HG03097 (cell line): Measurements from ENCODE around the gene WDR45B.

ENCODE experiments used
- ATAC-seq: cut with Tn5 transposase; IDR thresholded peaks from one replicate; pipeline ENCODE4 v1.9.1; 2021; ENCODE audit not compliant: unreplicated experiment, low FRiP score

WDR45B gene

GRCh38 chr17:82633343-82633742 lies 14.9 kb downstream of the WDR45B start:
- no peak for ATAC-seq

DNA sequence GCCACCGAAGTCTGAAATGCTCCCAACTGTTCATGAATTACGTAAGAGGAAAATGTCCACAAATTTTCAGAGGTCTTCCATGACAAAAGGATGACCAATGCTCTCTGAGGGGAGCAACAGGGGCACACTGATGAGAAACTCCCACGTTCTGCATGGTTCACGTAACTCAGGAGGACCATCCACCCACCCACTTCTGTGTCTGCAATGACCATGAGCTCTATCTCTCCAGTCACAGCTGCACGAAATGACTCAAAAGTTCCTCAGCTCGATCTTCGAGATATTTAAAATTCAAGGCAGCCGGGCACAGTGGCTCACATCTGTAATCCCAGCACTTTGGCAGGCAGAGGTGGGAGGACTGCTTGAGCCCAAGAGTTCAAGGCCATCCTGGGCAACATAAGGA lies 15.8 kb downstream of the WDR45B start:
- no peak for ATAC-seq

DNA sequence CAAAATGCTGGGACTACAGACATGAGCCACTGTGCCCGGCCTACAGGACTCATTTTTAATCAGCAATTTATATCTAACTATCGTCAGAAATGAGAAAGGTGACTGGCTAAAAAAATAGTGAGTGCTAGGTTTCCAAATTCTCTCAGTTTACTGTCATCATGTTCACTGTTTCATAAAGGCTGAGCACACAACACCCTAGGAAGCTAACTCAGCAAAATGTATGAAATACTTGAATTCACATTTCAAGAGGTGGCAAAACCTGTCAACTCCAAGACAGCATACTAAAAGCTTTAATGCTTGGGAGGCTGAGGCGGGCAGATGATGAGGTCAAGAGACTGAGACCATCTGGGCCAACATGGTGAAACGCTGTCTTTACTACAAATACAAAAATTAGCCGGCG lies 16.7 kb downstream of the WDR45B start:
- no peak for ATAC-seq

DNA sequence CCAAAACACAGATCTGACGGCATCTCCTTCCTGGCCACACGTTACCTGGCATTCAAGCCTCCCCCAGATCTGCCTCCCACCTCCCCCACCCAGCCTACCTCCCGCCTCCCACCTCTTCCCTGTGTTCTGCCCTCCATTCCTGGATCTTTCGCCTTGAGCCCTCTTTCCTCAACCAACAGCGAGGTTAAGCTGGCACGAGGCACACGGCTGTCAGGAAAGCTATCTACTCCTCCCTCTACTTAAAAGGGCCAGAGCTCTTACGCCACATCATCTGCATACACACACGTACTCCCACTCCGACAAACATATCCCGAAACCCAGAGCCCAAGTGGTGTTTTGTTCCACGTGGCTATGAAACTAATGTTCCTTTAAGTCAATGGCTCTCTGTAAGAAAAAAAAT lies 18.0 kb downstream of the WDR45B start:
- ATAC-seq, result no peak

- no peak for ATAC-seq
Measured at GRCh38 chr17:82629748-82630147, 18.5 kb downstream of the WDR45B start.

GRCh38 chr17:82627405-82627804 lies 20.8 kb downstream of the WDR45B start:
- ATAC-seq, result no peak

DNA sequence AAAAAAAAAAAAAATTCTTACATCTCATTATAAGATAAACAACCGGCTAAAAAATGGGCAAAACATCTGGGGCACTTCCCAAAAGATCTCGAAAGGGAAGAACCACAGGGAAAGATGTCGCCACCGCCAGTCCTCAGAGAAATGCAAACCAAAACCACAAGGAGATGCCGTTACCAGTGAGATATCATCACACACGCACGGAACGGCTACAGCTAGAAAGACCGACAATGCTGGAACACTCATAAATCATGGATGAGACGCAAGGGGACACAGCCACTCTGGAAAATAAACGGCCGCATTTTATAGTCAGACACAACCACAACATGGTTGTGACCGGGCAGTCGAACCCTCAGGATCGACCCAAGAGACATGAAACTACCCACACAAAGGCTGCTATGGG lies 24.5 kb downstream of the WDR45B start:
- no peak for ATAC-seq

- ATAC-seq, result no peak
Measured at GRCh38 chr17:82619641-82620040, 28.6 kb downstream of the WDR45B start.

DNA sequence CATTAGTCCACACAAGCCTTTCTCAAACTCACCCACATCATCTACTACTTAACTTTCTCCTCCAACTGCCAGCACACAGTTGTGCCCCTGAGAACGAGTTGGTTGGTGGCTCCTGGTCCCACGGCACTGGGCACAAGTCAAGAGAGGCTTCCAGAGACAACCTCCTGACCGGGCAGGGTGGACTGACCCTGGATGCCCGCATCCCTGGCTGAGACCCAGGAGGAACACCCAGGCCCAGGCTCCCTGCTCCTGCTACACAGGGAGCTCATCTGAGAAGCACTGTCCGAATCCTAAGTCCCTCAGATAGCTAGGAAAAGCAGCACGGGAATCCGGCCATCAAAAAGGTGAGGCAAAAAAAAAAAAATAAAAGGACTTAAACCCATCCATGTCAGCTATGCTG lies 29.0 kb downstream of the WDR45B start:
- no peak for ATAC-seq

- ATAC-seq, result no peak
Measured at GRCh38 chr17:82616021-82616711, 32.1 kb downstream of the WDR45B start.

GRCh38 chr17:82615084-82616020 lies 32.9 kb downstream of the WDR45B start:
- ATAC-seq, result no peak

DNA sequence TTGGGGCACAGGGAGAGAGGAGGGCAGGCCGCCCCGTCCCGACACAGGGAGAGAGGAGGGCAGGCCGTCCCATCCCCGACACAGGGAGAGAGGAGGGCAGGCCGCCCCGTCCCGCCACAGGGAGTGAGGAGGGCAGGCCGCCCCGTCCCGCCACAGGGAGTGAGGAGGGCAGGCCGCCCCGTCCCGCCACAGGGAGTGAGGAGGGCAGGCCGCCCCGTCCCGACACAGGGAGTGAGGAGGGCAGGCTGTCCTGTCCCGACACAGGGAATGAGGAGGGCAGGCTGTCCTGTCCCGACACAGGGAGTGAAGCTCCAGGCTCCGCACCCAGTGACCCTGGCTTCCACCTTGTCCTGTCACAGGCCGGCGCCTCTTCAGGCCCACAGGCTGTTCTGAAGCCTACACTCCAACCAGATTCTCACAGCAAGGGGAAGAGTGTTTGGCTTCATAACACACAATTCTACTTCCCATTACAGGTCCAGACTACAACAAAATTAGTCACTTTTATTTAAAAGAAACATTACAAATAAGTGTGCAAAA lies 34.1 kb downstream of the WDR45B start:
- no peak for ATAC-seq

- no peak for ATAC-seq
Measured at GRCh38 chr17:82613283-82614094, 34.8 kb downstream of the WDR45B start.

- no peak for ATAC-seq
Measured at GRCh38 chr17:82611140-82612058, 36.8 kb downstream of the WDR45B start.

GRCh38 chr17:82609655-82610054 lies 38.6 kb downstream of the WDR45B start:
- no peak for ATAC-seq

- ATAC-seq, result no peak
Measured at GRCh38 chr17:82608816-82609215, 39.4 kb downstream of the WDR45B start.

DNA sequence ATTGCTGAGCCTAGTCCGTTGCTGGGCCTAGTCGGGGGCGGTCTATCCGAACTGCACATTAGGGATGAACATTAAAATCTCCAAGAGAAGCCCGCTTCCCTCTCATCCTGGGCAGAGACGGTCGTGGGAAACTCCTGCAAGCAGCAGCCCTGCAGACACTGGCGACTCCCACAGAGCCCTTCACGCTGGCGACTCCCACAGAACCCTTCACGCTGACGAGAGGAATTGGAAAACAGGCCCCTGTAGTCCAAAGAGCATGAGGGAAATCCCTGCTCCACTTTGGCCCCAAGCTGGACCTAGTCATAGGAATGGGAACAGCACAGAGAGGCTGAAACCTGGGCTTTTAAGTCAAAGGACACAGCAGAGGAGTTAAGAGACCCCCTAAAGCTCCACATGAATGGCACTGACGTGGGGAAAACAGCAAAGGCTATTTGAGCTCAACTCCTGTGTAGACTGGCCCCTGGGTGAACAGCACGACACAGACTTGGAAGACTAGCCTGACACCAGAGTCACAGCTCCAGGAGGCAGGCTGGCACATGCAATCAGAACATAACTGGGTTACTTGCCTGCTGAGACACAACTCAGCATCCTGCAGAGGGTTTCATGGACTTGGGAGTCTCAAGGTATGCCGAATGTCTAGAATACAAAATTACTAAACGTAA lies 42.2 kb downstream of the WDR45B start:
- ATAC-seq, result no peak

GRCh38 chr17:82604532-82604931 lies 43.7 kb downstream of the WDR45B start:
- no peak for ATAC-seq

- no peak for ATAC-seq
Measured at GRCh38 chr17:82603981-82604448, 44.2 kb downstream of the WDR45B start.
